Measurements from ENCODE around the gene TMEM9. TPM values are rescaled to one million over a fixed set of nuclear protein-coding genes. Genes with fewer than 3 reads are reported as not detected.

TMEM9 gene
- total and polyA plus RNA-seq, 2 donors (not counting 3 experiments of a cell fraction or from before 2014, with no cell fraction given), result 39.3 to 96.1 TPM

DNA sequence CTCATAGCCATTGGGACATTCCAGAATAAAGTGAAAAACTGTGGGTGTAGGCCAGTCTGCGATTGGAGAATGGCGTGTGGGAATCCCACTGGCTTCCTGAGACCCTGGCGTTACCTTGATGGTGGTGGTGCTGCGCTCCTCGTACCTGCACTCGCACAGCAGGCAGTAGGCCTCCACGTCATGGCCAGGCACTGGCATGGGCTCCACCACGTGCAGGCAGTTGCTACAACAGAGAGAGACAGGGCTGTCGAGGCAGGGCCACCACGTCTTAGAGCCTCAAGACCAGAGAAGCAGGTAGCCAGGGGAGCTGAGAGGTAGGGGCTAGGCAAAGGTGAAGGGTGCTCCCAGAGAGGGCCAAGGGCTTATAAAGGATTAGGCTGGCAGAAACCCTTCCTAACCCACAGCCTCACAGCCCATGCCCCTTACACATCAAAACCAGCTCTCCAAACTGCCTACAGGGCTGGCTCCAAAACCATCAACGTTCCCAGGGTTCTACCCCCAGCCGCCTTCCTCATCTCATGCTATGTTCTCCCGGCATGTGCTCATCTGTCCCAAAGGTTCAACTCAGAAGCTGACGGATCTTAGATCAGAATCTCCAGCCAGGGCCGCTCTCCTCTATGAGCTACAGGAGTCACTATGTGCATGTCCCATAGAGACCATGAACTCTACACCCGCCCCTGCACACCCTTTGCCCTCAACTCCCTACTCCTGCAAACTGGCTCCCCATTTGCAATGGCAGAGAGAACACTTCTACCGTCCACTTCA, 7.5 kb downstream of the TMEM9 start:
- Histone ChIP-seq H3K79me2 (ENCODE audit: control insufficient read depth, insufficient read depth, low read length) (no peaks in the 10 kb centered on the region), H4K20me1 (replicated peaks; ENCODE audit: control insufficient read depth, extremely low read depth, insufficient read depth, low read length) (no peaks in the 10 kb centered on the region), H3K36me3 (ENCODE audit: control insufficient read depth in 2 of 2, extremely low read depth in 1 of 2, insufficient read depth in 2 of 2, low read length in 2 of 2) (peaks cover 6 to 42% of the 10 kb centered on the region in 2 experiments), H3K4me2 (ENCODE audit: insufficient read depth, low read length) (no peak overlapping the region), H3K9me3 (replicated peaks; ENCODE audit: control insufficient read depth, insufficient read depth, low read length) (no peaks in the 10 kb centered on the region), H3K27me3 (ENCODE audit: control insufficient read depth in 2 of 2, insufficient read depth in 2 of 2, low read length in 2 of 2) (no peaks in the 10 kb centered on the region), H3K4me3 (replicated peaks in 1 of 3; ENCODE audit: insufficient read depth in 1 of 3, low read depth in 1 of 3, low read length in 3 of 3) (no peak overlapping the region), H2AFZ (ENCODE audit: low read depth, low read length) (no peak overlapping the region), H3K27ac (ENCODE audit: insufficient read depth, low read depth, low read length) (no peak overlapping the region), H3K9me1 (replicated peaks; ENCODE audit: control insufficient read depth, extremely low read depth, insufficient read depth, low read length) (no peaks in the 10 kb centered on the region), H3K9ac (replicated peaks; ENCODE audit: extremely low read depth, insufficient read depth, low read length) (no peak overlapping the region), H3K4me1 (ENCODE audit: control insufficient read depth, extremely low read depth, insufficient read depth, low read length) (no peaks in the 10 kb centered on the region)
- TF ChIP-seq JUN (IDR thresholded peaks at IDR 0.05; ENCODE audit: borderline replicate concordance, insufficient read depth, insufficient read length, low read depth) (no peak), MYC (IDR thresholded peaks at IDR 0.05; ENCODE audit: low read depth, low read length) (no peak), GATA2 (IDR thresholded peaks at IDR 0.05; ENCODE audit: insufficient read depth, insufficient read length, low read depth, low read length) (no peak), FOS (IDR thresholded peaks at IDR 0.05; ENCODE audit: borderline replicate concordance, insufficient read depth, low read length) (no peak), EZH2 (IDR thresholded peaks at IDR 0.05; ENCODE audit: borderline replicate concordance, low read depth, low read length, severe bottlenecking) (no peak), POLR2A (IDR thresholded peaks at IDR 0.05; ENCODE audit: low read depth, low read length) (no peak), POLR2AphosphoS5 (IDR thresholded peaks at IDR 0.05; ENCODE audit: insufficient read depth, low read depth, low read length) (no peak)
- TF ChIP-seq, protein P1, sequence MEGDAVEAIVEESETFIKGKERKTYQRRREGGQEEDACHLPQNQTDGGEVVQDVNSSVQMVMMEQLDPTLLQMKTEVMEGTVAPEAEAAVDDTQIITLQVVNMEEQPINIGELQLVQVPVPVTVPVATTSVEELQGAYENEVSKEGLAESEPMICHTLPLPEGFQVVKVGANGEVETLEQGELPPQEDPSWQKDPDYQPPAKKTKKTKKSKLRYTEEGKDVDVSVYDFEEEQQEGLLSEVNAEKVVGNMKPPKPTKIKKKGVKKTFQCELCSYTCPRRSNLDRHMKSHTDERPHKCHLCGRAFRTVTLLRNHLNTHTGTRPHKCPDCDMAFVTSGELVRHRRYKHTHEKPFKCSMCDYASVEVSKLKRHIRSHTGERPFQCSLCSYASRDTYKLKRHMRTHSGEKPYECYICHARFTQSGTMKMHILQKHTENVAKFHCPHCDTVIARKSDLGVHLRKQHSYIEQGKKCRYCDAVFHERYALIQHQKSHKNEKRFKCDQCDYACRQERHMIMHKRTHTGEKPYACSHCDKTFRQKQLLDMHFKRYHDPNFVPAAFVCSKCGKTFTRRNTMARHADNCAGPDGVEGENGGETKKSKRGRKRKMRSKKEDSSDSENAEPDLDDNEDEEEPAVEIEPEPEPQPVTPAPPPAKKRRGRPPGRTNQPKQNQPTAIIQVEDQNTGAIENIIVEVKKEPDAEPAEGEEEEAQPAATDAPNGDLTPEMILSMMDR (IDR thresholded peaks at IDR 0.05; ENCODE audit: extremely low read depth in 1 of 2, insufficient read depth in 1 of 2, low read depth in 1 of 2, low read length in 2 of 2), result no peak
- TF ChIP-seq, protein P2, sequence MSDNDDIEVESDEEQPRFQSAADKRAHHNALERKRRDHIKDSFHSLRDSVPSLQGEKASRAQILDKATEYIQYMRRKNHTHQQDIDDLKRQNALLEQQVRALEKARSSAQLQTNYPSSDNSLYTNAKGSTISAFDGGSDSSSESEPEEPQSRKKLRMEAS (IDR thresholded peaks at IDR 0.05; ENCODE audit: insufficient read depth, insufficient read length), result no peak
- dilution Hi-C loops (cut with MboI; ENCODE audit: extremely low pct_ligation_motif_present, low sequenced_read_pairs) (no loop called here), intact Hi-C loops (cut with micrococcal nuclease) (no loop called here)
- FAIRE-seq (no peak), DNase-seq (ENCODE audit: low read depth, low spot score) (no peak)
- BruUV-seq (replicated peaks), result no TSS peak
- ChIA-PET POLR2A (no interaction called here), CTCF (interaction anchor here (1.0 to 1.5 kb wide), 2 partner anchors 7 to 76 kb away, joined by 4 read pairs; partner anchors contain the start of gene TMEM9)
